ENCODE results near the gene EPHB2.
A peak's percentile ranks its signal among the peaks of the same experiment; 100 is the strongest.

Gene EPHB2

DNA sequence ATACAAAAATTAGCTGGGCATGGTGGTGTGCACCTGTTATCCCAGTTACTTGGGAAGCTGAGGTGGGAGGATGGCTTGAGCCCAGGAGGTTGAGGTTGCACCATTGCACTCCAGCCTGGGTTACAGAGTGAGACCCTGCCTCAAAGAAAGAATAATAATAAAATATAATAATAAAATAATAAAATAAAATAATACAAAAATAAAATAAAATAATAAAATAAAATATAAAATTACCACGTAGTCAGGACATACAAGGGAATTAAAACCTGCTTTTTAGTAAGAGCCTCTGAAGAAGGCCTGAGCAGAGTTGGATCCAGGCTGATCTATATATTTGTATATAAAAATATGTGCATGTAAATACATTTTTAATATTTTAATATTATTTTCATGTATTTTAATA is 41.7 kb downstream of the EPHB2 start:
- DNase-seq: no peak

GRCh38 chr1:22753481-22753971 is 42.9 kb downstream of the EPHB2 start:
- DNase-seq: peak; percentile 93

GRCh38 chr1:22754106-22754768 is 43.6 kb downstream of the EPHB2 start:
- DNase-seq: peak; percentile 66

DNA sequence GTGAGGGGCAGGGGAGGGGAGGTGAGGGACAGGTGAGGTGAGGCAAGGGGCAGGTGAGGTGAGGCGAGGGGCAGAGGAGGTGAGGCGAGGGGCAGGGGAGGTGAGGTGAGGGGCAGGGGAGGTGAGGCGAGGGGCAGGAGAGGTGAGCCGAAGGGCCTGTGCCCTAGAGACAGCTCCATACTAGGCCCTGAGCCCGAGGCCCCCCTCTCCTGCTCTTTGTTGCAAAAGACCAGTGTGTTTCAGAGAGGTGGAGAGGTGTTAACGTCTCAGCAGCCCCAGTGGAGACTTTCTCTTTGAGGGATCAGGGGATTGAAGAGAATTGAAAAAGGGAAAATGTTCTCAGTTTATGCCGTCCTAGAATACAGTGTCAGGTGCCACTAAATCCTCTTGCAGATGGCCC is 44.2 kb downstream of the EPHB2 start:
- no peak for DNase-seq

- DNase-seq: no peak
Observed at GRCh38 chr1:22755641-22756040, 45.0 kb downstream of the EPHB2 start.

- no peak for DNase-seq
Observed at GRCh38 chr1:22756125-22756735, 45.6 kb downstream of the EPHB2 start.

DNA sequence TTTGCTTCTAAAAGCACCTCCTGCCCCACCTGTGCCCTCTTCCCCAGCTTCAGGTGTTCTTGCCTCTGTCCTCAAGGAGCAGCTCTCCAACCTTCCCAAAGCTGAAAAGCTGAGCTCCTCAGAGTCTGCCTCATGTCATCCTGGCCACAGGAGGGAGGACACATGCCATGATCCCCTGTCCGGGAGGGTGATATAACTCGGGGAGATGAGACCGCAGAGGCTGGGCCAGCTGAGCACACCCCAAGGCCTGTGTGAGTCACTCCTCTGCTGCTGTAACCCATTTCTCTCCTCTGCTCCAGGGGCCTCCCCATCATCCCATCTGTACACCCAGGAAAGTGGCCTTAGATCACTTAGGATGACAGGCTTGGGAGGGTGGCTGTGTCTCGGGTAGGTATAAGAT is 49.8 kb downstream of the EPHB2 start:
- DNase-seq: no peak

- DNase-seq: no peak
Observed at GRCh38 chr1:22761101-22761500, 50.5 kb downstream of the EPHB2 start.

DNA sequence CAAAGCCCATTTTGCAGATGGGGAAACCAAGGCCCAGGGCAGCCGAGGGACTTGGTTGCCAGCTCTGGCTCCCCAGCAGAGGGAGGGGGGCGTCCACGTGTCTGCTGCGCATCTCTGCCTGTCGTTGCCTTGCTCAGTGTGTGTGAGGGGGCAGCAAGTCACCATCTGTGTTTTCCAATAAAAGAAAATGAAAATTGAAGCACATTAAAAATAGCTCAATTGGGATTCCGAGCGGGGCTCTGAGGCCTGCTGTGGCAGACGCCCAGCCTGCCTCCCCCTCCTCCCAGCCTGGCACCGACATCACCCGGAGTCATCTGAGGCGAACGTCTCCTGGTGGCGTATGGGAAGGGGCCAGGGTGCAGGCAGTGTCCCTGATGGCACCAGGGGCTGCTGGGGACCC is 51.2 kb downstream of the EPHB2 start:
- DNase-seq: no peak

GRCh38 chr1:22763487-22764200 is 53.0 kb downstream of the EPHB2 start:
- DNase-seq: no peak

DNA sequence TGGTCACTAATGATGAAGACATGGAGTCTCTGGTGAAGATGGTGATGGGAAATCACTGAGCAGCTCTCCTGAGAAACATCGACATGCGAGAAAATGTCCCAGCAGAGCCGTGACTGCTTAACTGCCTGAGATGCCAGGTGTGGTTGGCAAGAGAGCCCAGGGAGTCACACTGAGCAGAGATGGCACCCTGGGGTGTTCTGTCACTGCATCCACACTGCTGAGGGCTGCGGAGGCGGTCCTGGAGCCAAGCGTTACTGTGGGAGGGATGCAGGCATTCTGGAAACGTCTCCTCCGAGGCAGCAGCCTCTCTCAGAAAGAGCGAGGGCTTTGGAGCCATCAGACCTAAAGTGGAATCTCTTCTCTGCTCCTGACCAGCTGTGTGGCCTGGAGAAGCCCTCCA is 57.2 kb downstream of the EPHB2 start:
- DNase-seq: no peak

GRCh38 chr1:22769932-22770331 is 59.3 kb downstream of the EPHB2 start:
- no peak for DNase-seq

DNA sequence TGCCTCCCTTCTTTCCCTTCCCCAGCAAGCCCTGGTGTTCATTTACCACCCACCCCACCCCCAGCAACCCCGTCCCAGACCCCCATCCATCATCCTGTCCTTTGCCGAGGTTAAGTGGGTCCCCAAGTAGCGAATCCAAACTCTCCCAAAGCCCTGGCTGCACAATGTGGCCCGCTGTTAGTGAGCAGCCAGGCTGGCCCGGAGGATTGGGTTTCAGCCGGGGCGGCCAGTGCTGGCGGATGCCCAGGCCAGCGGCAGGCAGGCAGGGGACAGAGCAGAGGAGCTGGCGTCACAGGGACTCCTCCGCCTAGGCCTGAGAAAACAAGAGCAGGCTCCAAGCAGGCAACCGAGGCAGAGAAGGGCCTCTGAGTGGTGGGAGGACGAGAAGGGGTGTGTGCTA is 61.4 kb downstream of the EPHB2 start:
- DNase-seq: no peak

DNA sequence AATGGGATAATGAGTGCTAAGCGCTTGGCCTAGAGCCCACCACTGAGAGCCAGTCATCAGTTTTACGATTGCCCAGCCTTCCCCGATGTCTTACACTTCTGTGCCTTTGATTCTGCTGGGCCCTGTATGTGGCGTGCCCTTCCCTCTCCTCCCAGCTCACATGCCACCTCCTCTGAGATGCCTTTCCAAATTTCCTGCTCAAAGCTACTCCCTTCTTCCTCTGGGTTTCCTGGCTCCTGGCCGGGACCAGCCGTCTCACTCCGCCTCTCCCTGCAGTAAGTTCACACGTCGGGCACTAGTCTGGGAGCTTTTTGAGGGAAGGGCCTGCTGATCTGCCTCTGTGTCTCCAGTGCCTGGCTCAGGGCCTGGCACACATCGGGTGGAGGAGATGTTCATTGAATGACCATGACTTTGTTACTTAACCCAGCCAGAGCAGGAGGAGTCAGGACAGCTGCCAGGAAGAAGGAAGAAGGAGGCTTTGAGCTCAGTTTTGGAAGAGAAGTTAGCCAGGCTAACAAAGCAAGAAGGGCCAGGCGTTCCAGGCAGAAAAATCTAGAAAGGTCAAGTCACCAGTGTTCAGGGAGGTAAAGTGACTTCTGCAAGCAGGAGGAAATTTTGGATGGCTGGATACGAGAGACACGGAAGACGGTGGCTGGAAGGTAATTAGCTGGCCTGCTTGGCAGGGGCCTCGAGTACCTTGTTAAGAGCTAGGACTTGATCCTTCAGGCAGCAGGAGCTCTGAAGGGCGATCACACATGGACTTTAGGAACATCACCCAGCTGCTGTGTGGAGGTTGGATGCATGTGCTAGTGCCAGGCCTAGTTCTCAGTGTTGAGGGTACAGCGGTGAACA is 63.6 kb downstream of the EPHB2 start:
- DNase-seq: peak; percentile 30

DNA sequence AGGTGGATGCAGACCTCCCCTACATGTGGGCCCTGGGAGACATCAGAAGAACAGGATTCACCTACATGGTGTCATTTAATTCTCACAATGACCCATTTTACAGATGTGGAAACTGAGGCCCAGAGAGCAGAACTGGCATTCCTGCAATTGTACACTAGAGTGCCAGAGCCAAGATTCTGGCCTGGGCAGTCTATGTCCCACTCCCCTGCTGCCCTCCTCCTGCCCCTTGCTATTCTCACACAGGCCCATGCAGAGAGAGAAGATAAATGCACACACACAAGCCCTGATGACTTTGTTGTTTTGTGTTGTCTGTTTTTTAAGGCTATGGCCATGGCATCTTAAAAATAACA is 64.2 kb downstream of the EPHB2 start:
- DNase-seq: no peak

- no peak for DNase-seq
Observed at GRCh38 chr1:22775478-22775877, 64.8 kb downstream of the EPHB2 start.

GRCh38 chr1:22776035-22776613 is 65.5 kb downstream of the EPHB2 start:
- DNase-seq: peak; percentile 26

GRCh38 chr1:22777388-22778057 is 66.9 kb downstream of the EPHB2 start:
- DNase-seq: no peak

DNA sequence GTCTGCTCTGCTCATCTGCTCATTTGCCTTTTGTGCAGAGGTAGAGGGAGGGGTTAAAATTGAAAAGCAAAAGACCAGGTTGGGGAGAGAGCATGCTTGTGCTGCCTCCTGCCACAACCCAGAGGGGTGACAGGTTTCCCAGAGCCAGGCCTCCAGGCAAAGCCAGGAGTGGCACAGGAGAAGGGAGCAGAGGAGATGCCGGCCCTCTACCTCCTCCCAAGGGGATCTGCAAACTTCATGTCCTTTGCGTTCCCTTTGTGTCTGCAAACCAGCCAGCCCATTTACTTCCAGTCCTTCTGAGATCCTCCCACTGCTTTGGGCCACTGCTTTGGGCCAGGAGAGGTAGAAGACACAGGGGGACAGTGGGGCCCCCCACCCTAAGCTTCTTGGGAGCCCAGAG is 67.8 kb downstream of the EPHB2 start:
- no peak for DNase-seq

GRCh38 chr1:22778862-22779520 is 68.4 kb downstream of the EPHB2 start:
- no peak for DNase-seq

DNA sequence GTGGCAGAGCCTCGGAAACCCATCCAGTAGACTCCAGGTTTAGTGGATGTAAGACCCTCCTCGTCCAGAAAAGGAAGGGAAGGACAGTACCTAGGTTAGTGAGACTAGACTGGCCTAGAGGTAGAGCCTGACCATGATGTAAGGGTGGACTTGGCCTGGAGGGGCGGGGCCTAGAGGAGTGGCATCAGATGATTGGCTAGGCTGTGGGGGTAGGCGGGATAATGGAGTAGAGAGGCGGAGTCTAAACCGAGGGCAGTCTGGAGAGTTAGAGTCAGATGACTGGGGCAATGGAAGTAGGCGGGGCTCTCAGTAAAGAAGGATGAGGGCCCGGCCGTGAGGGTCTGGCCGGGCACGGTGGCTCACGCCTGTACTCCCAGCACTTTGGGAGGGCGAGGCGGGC is 70.1 kb downstream of the EPHB2 start:
- no peak for DNase-seq

DNA sequence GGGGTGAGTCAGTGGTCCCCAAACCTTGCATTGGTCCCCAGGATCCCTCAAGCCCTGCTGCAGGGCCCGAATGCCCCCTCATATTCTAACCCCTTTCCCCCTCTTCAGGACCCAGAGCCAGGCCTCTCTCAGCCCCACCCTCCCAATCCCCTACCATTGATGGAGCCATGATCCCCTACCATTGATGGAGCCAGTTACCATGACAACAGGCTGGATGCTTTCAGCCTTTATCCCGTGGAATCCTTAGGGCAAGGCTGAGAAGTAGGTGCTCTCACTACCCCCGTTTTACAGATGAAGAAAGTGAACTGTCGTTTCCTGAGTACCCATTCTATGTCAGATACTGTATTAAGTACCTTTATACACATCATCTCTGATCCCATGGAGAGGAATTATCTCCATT is 70.8 kb downstream of the EPHB2 start:
- DNase-seq: no peak
